Measurements from ENCODE around the gene ATP8A2.

The ATP8A2 gene

GRCh38 chr13:25371875-25372283 is at the start of gene ATP8A2:
TSS of gene ATP8A2 (plus strand) at chr13:25371974. CDS start at chr13:25372213, 239 bp downstream.
- Histone ChIP-seq H3K27ac (no peak within 1 kb of the TSS), H3K9me3 (no peaks in the 10 kb centered on the region), H3K4me1 (ENCODE audit: control insufficient read depth in 1 of 2, insufficient read depth in 1 of 2, low read depth in 1 of 2, low read length in 1 of 2) (no peaks in the 10 kb centered on the region), H3K36me3 (no peaks in the 10 kb centered on the region), H3K27me3 (peaks cover 99% of the 10 kb centered on the region), H3K4me3 (ENCODE audit: low read depth in 1 of 2, low read length in 1 of 2) (no peak within 1 kb of the TSS)
- no peak for TF ChIP-seq CTCF (IDR thresholded peaks at IDR 0.05)

- Histone ChIP-seq H3K4me3 (ENCODE audit: low read depth in 1 of 2, low read length in 1 of 2) (no peak overlapping the region), H3K36me3 (peaks cover 97% of the 10 kb centered on the region), H3K27ac (peak overlapping the region; percentile 10), H3K9me3 (no peaks in the 10 kb centered on the region), H3K27me3 (no peaks in the 10 kb centered on the region), H3K4me1 (ENCODE audit: control insufficient read depth in 1 of 2, insufficient read depth in 1 of 2, low read depth in 1 of 2, low read length in 1 of 2) (no peaks in the 10 kb centered on the region)
- no peak for TF ChIP-seq CTCF (IDR thresholded peaks at IDR 0.05)
These were observed 47.7 kb upstream of the ATP8A2 start for GRCh38 chr13:25324100-25324499.

- no peaks in the 10 kb centered on the region for H3K4me1 ChIP-seq (ENCODE audit: control insufficient read depth in 1 of 2, insufficient read depth in 1 of 2, low read depth in 1 of 2, low read length in 1 of 2)
- H3K36me3 ChIP-seq, result peaks cover 100% of the 10 kb centered on the region
- no peak overlapping the region for H3K27ac ChIP-seq
- H3K27me3 ChIP-seq, result no peaks in the 10 kb centered on the region
- H3K4me3 ChIP-seq (ENCODE audit: low read depth in 1 of 2, low read length in 1 of 2), result no peak overlapping the region
- H3K9me3 ChIP-seq, result no peaks in the 10 kb centered on the region
- no peak for TF ChIP-seq CTCF (IDR thresholded peaks at IDR 0.05)
These were observed 42.1 kb upstream of the ATP8A2 start for GRCh38 chr13:25329706-25330105.

GRCh38 chr13:25330541-25330940 is 41.2 kb upstream of the ATP8A2 start:
- H3K27me3 ChIP-seq, result no peaks in the 10 kb centered on the region
- H3K36me3 ChIP-seq, result peaks cover 98% of the 10 kb centered on the region
- no peak overlapping the region for H3K4me3 ChIP-seq (ENCODE audit: low read depth in 1 of 2, low read length in 1 of 2)
- H3K27ac ChIP-seq, result no peak overlapping the region
- no peaks in the 10 kb centered on the region for H3K9me3 ChIP-seq
- TF ChIP-seq CTCF (IDR thresholded peaks at IDR 0.05), result no peak
- H3K4me1 ChIP-seq (ENCODE audit: control insufficient read depth in 1 of 2, insufficient read depth in 1 of 2, low read depth in 1 of 2, low read length in 1 of 2), result no peaks in the 10 kb centered on the region

- H3K36me3 ChIP-seq, result peaks cover 86% of the 10 kb centered on the region
- no peaks in the 10 kb centered on the region for H3K9me3 ChIP-seq
- no peak overlapping the region for H3K4me3 ChIP-seq (ENCODE audit: low read depth in 1 of 2, low read length in 1 of 2)
- H3K27me3 ChIP-seq, result no peaks in the 10 kb centered on the region
- no peaks in the 10 kb centered on the region for H3K4me1 ChIP-seq (ENCODE audit: control insufficient read depth in 1 of 2, insufficient read depth in 1 of 2, low read depth in 1 of 2, low read length in 1 of 2)
- TF ChIP-seq CTCF (IDR thresholded peaks at IDR 0.05), result no peak
- no peak overlapping the region for H3K27ac ChIP-seq
These were observed 35.9 kb upstream of the ATP8A2 start for GRCh38 chr13:25335856-25336255.

GRCh38 chr13:25345576-25345975 is 26.2 kb upstream of the ATP8A2 start:
- H3K27ac ChIP-seq, result no peak overlapping the region
- peaks cover 3% of the 10 kb centered on the region for H3K27me3 ChIP-seq
- no peak overlapping the region for H3K4me3 ChIP-seq (ENCODE audit: low read depth in 1 of 2, low read length in 1 of 2)
- H3K9me3 ChIP-seq, result no peaks in the 10 kb centered on the region
- no peak for TF ChIP-seq CTCF (IDR thresholded peaks at IDR 0.05)
- H3K4me1 ChIP-seq (ENCODE audit: control insufficient read depth in 1 of 2, insufficient read depth in 1 of 2, low read depth in 1 of 2, low read length in 1 of 2), result no peaks in the 10 kb centered on the region
- peaks cover 12% of the 10 kb centered on the region for H3K36me3 ChIP-seq

Data from neutrophil (primary cell).